GM21526 (cell line): Measurements from ENCODE around the gene SRA1.
A peak's percentile ranks its signal among the peaks of the same experiment; 100 is the strongest.

ENCODE experiments used
- ATAC-seq: cut with Tn5 transposase; IDR thresholded peaks from one replicate; pipeline ENCODE4 v1.9.1; 2021; ENCODE audit warnings: moderate library complexity; ENCODE audit not compliant: unreplicated experiment, low FRiP score

The SRA1 gene

DNA sequence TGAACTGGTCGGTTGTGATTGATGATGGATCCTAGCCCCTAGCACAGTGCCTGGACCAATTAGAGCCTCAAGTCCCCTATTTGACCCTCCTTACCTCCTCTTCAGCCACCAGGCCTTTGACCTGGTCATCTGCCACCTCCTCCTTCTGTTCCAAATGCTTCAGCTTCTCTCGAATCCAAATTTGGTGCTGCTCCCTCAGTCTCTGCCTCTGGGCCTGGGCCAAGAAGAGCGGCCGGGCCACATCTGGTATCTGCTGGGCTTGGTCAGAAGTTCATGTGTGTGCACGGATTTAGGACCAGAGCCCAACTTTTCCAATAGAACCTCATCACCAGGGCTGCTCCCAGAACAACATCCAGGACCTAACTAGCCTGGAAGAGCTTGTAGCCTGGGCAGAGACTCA, 13.8 kb upstream of the SRA1 start:
- ATAC-seq, result no peak

DNA sequence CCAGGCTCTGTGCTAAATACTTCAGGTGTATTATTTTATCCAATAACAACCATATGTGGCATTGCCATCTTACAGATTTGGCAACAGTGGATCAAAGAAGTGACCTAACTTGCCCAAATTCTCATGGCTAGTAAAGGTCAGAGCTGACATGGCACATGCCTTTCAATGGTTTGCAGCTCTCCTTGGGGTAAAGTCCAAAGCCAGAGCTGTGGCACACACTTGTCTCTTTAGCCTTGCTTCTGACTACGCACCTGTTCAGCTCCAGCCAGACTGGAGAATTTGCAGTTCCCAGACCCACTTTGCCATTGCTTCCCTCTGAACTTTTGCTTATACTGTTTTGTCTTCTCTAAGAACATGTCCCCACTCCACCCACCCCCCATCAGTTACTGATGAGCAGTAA, 13.2 kb upstream of the SRA1 start:
- no peak for ATAC-seq

DNA sequence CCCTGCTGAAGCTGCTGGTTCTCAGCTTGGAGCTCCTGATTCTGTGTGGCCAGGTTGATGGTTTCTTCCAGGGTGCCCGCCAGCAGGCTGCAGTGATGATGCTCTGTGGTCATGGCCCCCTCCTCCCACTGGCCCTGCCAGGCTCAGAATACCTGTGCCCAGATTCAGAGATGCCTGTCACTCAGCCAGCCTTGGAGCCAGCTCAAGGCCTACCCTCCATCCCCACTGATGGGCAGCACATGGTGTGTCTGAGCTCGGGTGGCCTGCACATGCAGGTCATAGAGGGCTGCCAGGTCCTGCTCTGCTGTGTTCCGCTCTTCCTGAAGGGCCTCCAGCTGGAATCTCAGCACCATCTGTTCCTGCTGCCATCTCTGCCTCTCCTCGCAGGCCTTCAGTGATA, 12.8 kb upstream of the SRA1 start:
- ATAC-seq, result no peak

DNA sequence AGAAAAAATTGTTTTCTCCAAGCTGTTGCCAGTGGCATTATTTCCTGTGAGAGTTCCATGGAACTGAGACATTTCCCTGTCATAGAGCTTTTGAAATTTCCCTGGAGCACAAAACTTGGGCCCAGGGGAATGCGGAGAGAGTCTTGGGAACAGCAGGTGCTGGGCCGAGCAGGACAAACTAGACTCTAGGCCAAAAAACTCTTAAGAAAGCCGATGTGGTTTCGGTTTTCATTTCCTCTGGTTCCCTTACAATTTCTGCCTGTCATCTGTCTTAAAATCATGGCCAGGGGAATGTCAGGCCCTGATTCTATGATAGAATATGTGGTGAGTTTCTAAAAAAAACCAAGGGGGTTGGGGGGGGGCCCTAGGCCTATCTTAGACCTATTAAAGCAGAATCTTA, 11.9 kb upstream of the SRA1 start:
- peak; percentile 25 for ATAC-seq

DNA sequence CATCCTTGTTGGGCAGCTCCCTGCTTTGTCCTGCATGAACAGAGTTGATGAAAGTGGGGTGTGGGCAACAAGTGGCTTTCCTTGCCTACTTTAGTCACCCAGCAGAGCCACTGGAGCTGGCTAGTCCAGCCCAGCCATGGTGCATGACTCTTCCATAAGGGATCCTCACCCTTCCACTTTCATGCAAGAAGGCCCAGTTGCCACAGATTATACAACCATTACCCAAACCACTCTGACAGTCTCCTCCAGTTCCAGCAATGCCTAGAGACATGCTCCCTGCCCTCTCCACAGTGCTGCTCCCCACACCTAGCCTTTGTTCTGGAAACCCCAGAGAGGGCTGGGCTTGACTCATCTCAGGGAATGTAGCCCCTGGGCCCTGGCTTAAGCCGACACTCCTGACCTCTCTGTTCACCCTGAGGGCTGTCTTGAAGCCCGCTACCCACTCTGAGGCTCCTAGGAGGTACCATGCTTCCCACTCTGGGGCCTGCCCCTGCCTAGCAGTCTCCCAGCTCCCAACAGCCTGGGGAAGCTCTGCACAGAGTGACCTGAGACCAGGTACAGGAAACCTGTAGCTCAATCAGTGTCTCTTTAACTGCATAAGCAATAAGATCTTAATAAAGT, 11.3 kb upstream of the SRA1 start:
- ATAC-seq, result no peak

DNA sequence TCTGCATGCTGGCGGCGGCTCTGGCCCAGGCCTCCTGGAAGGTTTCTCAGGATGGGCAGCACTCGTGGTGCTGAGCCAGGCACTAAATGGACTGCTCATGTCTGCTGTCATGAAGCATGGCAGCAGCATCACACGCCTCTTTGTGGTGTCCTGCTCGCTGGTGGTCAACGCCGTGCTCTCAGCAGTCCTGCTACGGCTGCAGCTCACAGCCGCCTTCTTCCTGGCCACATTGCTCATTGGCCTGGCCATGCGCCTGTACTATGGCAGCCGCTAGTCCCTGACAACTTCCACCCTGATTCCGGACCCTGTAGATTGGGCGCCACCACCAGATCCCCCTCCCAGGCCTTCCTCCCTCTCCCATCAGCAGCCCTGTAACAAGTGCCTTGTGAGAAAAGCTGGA, 10.6 kb upstream of the SRA1 start:
- no peak for ATAC-seq

DNA sequence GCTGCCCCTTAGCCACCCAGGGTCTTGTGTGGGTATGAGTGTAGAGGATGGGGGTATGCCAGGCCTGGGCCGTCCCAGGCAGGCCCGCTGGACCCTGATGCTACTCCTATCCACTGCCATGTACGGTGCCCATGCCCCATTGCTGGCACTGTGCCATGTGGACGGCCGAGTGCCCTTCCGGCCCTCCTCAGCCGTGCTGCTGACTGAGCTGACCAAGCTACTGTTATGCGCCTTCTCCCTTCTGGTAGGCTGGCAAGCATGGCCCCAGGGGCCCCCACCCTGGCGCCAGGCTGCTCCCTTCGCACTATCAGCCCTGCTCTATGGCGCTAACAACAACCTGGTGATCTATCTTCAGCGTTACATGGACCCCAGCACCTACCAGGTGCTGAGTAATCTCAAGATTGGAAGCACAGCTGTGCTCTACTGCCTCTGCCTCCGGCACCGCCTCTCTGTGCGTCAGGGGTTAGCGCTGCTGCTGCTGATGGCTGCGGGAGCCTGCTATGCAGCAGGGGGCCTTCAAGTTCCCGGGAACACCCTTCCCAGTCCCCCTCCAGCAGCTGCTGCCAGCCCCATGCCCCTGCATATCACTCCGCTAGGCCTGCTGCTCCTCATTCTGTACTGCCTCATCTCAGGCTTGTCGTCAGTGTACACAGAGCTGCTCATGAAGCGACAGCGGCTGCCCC, 10.0 kb upstream of the SRA1 start:
- ATAC-seq, result no peak

DNA sequence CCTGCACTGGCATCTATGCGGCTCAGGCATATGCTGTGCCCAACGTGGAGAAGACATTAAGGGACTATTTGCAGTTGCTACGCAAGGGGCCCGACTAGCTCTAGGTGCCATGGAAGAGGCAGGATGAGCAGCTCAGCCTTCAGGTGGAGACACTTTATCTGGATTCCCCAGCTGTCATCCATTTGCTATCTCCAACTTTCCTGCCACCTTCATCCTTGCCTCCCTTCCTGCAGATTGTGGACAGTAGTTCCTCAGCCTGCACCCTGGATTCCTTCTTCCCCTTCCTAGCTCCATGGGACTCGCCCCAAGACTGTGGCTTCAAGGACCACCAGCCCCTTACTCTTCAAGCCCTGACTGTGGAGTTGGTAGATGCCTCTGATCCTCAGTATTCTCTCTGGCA, 9.4 kb upstream of the SRA1 start:
- no peak for ATAC-seq

DNA sequence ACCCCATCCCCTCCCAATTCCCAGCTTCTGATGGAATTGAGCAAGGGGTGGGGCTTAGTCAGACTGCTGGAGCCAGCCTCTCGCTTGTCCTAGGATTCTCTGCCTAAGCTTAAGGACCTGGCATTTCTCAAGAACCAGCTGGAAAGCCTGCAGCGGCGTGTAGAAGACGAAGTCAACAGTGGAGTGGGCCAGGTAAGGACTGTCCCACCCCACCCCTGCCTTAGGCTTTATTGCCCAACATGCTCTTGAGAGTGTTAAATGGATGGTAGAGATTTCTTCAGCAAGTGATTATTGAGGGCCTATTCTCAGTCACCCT, 8.5 kb upstream of the SRA1 start:
- ATAC-seq, result no peak

DNA sequence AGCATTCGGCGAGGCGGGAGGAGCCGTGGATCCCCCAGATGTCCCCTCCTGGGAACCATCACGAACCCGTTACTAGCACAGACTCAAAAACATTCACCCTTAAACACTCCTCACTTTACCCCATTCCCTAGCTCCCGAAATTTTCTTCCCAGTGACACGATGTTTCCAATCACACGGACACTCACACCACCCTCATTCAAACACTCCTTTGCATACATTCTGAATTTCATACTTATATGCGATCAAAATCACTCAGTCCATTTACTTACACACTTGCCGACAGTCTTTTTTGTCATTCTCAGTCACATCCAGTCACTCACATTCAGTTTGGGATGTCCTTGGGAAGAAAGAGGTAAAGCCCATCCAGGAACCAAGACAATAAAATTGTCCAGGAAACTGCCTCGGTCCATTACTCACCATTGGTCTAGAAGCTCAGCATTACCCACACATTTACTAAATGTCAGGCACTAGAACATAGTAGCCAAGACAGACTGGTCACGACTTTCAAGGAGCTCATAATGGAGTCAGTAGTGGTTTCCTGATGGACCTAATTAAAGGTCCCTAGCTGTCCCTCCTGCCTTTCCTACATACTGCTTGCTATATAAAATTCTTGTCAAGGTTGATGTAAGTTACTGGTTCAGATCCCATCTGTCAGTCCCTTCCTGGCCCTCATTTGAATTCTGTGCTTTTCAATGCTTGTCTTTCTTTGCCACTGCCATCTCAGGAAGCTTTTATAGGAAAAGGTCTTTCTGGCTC, 7.9 kb upstream of the SRA1 start:
- ATAC-seq, result no peak

DNA sequence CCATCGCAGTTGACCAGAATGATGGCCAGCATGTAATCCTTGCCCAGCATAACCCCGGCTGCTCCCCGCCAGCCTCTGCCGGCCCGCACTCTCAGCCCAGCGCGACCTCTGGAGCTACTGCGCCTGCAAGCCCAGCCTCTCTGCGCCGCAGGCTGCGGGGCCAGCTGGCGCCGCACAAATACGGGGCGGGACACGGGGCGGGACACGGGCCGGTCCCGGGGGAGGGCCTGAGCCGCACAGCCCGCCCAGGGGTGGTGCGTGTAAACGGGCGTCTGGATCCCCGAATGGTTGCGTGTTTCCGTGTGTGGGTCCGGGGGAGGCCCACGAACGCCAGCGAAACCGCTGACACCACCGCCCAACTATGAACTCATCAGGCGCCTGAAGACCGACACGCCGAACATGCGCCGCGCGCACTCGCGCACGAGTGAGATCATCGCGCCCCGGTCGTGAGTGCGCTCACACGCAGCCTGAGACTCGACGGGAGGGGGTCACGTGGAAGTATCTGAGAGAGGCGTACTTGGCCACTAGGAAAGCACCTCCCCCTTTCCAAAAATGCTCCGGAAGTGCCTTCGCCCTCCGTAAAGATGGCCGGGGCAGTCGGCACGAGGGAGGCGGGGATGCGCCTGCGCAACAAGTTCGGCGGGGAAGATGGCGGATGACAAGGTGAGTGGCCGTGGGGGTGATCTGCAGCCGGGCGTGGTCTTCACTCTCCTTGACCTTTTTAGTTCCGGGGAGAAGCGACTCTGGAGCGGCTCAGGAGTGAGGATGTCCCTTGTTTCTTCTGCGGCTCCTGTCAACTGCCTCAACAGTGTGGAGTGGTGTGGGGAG, 7.1 kb upstream of the SRA1 start, which contains the start of the genes APBB3 and SLC35A4:
Gene APBB3 (minus strand): TSS at position 403 of the 828 bp plus-strand sequence. CDS start 353 bp downstream, at position 50.
Gene SLC35A4 (plus strand): TSS at position 633 of the 828 bp plus-strand sequence. CDS start 2,342 bp downstream, outside the sequence.
- peak; percentile 79 for ATAC-seq

DNA sequence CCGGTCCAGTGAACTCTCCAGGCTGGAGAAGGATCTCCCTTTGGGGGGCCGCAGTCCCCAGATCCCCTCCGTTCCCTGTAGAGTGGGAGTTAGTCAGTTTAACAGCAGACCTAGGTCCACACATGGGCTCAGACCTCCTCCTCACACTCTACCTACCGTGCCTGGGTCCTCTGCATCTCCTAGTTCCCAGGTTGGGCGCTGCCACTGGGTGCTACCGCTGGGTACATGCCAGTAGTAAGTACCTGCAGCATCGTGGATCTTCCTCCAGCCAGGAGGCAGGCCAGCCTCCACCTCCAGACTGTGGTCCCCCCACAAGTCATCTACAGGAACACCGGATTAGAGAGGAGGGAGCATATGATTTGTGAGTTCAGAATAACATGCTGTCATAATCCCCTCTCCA, 6.3 kb upstream of the SRA1 start:
- ATAC-seq, result no peak

DNA sequence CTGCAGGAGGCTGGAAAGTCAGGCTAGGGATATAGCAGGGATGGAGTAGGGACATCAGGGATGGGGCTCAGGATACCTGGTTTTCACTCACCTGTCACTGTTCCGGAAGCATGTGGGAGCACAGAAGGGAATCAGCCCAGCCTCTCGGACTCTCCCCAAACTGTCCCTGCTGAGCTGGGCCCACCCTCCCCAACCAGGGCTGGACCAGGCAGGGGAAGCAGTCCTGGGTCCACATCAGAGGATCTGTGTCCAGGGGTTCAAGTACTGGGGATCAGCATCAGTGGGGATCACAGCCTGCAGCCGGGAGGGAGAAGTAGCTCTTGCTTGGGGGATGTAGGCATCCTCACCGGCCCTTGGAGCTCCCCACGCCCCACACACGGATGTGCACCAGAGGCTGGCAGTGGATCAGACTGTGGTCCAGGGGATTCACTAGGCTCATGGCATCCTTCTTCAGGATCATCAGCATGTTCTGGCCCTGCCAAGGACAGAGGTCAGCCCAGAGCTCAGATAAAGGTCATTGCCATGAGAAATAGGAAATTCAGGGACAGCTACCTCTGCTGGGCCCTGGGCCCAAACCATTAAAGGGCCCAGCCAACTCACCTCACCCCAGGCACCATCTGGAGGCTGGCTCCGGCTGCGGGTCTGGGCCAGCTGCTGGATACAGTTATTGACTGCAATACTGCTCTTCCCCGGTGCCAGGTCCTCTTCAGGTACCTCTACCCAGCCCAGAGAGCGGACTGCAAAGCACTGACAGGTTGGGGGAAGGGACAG, 4.7 kb upstream of the SRA1 start:
- ATAC-seq, result no peak

DNA sequence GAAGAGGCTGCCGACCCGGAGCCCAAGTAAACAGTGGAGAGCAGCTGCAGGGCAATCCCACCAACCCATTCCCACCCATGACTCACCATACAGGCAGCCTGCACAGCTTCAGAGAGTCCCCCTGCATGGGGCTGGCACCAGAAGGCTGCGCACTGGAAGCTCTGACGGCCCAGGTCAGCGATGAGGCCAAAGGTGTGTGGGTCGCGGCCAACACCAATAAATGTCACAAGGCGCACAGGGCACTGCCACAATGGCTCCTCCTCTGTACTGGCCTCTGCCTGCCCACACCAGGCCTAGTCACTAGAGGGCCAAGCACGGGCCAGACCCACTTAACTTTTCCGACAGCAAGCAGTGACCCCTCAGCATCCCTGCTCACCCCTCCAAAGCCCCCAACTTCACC, 3.0 kb upstream of the SRA1 start:
- no peak for ATAC-seq

DNA sequence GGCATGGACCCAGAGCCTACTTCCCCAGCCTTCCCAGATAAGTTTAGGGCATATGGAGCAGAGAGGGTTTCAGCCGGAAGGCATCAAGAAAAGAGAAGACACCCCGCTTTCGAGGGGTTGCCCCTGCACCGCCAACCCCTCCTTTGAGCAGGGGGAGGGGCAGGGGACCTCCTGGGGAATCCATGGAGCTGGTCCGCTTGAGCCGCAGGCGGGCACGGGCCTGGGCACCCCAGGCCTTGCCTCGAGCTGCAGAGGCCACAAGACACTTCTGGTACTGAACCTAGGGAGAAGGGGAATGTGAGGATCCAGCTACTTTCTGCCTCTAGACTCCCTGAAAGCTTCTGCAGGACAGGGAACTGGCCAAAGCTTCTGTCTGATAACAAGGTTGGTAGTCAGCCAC, 1.3 kb upstream of the SRA1 start:
- no peak for ATAC-seq

DNA sequence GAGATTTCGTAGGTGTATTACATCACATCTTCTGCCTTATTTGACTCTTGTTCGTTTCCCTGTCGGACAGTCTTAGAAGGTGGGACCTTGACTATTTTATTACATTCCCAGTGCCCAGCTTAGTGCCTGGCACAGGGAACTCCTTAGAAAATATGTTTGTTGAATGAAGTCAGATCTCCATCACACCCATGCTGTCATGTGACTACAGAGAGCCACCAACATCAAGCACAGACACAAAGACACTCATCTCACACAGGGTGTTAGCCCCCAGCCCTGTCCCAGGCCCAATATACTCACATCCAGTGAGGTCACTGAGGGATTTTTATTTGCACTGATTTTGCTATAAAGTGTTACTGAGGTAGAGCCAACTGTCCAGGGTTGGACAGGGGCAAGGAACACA, 692 bp upstream of the SRA1 start:
- no peak for ATAC-seq

DNA sequence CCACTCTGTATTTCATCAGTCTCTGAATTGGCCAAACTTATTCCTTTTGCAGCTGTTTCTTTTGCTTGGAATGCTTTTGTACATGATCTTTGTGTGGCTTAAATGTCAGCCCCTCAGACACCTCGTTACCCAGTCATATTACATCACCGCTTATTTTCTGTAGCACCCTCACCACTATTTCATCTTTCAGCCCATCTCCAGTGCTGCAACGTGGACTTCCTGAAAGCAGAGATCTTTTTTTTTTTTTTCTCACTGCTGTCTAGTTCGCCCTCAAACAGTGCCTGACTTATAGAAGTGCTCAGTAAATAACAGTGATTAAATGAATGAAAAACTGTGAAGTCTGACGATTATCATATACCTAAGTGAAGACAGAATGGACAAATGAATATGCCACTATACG, 835 bp downstream of the SRA1 start:
- no peak for ATAC-seq

DNA sequence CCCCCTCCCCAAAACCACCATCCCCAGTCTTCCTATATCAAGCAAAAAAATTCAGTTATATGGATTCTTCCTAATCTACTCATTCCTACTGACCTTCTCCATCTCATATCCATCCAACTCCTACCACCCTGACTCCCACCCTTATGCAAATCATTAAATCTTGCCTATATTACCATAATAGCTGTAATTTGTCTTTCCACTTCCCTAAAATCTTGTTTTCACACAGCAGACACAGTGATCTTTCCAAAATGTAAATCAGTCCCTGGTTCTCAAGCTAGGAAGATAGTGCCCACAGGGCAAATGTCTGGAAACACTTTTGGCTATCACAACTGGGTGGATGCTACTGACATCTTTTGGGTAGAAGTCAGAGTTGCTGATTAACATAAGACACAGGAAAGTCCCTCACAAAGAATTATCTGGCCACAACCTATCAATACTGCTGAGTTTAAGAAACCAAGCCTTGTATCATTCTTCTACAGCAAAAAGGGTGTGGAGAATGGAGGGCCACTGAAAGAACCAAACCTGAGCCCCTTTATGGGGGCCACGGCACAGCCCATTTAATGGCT, 1.4 kb downstream of the SRA1 start:
- ATAC-seq, result no peak

DNA sequence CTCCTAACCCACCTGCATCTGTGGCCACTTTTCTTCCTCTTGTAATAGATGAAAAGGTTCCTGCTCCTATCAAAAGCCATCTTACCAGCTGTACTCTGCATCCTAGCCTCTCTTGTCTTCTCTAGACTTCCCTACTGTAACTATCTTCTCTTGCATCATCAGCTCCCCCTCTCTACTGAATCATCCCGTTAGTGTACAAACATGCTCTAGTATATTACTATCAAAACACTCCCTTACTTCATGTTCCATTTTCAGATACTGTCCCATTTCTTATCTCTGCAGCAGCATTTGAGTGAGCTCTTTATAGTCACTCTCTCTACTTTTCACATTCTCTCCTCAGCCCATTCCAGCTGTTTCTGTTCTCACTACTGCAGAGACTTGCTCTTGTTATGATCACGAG, 2.8 kb downstream of the SRA1 start:
- no peak for ATAC-seq

DNA sequence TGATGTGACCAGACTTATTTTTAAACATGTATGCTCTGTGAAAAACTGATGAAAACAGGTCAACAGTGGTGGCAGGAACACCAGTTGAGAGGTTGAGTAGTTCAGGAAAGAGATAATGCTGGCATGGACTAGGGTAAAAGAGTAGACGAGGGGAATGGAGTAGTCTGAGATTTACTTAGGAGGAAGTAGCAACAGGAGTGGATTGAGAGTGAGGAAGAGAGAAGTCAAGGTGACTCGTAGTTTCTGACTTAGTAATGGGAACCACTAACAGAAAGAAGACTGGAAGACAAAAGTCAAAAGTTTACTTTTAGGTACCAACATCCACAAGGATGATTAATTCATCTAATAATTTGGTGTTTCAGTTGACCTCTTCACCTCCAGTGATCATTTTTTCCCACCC, 3.6 kb downstream of the SRA1 start:
- ATAC-seq, result no peak
